HCT116 (cell line): ENCODE data around the gene DMBX1. TPM values are rescaled to one million over a fixed set of nuclear protein-coding genes. Genes with fewer than 3 reads are reported as not detected.

Source experiments
- ATAC-seq: fragments of 200-7000 bp; cut with Tn5 transposase; 2 replicates; pipeline ENCODE4 v1.9.1; 2020; ENCODE audit warnings: mild to moderate bottlenecking, moderate library complexity
- BruUV-seq: library from RNA; stranded (reverse); fragments of 400-500 nt; replicated peaks from 2 replicates; lab custom pipeline; 2021; lab: Mats Ljungman, UMichigan
- CTCF ChIA-PET: fragments of 300-600 bp; sonication (Branson Sonifier 250); formaldehyde crosslinking; loops from one replicate; lab custom pipeline; 2021; ENCODE audit warnings: antibody characterized with exemption; lab: Charles Lee
- POLR2A ChIA-PET: fragments of 300-600, 350-600 bp; sonication (Branson Sonifier 250); formaldehyde crosslinking; loops from one replicate; lab custom pipeline; 2021; ENCODE audit warnings: antibody characterized with exemption; lab: Charles Lee
- RAD21 ChIA-PET, 2 experiments: fragments of 300-600 bp; sonication (Branson Sonifier 250); formaldehyde crosslinking; loops; one replicate each; lab custom pipeline; 2023; ENCODE audit warnings: low total read pairs in 2 of 2; ENCODE audit not compliant: uncharacterized antibody in 2 of 2, unreplicated experiment in 2 of 2, low non-redundant PET in 1 of 2; lab: Charles Lee
- DNase-seq: peaks from one replicate; pipeline ENCODE4 v3.0.0-alpha.2; 2010; ENCODE audit warnings: low read depth, low spot score
- H2AFZ ChIP-seq: fragments of 200-600 bp; shearing (Covaris generic), sonication (generic); 2 replicates; pipeline ENCODE4 v1.6.1; 2017; ENCODE audit warnings: low read depth, mixed run types, mixed read lengths, antibody characterized with exemption, low read length; ENCODE audit not compliant: poor library complexity, severe bottlenecking
- H3K27ac ChIP-seq: 2 replicates; pipeline ENCODE4 v1.5.1; 2012; ENCODE audit warnings: low read depth, low read length
- H3K27me3 ChIP-seq: fragments of 200-600 bp; sonication (generic); 2 replicates; pipeline ENCODE4 v1.6.1; 2016; ENCODE audit warnings: mixed run types, low read length, mixed read lengths; ENCODE audit not compliant: insufficient read depth
- H3K36me3 ChIP-seq, 2 experiments: fragments of 200-500 bp in 1 of 2; fragments of 200-600 bp in 1 of 2; sonication (Bioruptor generic) in 1 of 2; sonication (generic) in 1 of 2; 2 replicates each; pipeline versions ENCODE4 v1.5.1 to v1.6.1; 2014 to 2016; ENCODE audit warnings: low read length in 2 of 2, inconsistent platforms in 1 of 2, mixed read lengths in 1 of 2, mixed run types in 1 of 2; ENCODE audit not compliant: insufficient read depth in 2 of 2, control insufficient read depth in 1 of 2
- H3K4me1 ChIP-seq, 2 experiments: fragments of 200-600 bp in 1 of 2; sonication (generic) in 1 of 2; 2 replicates each; pipeline versions ENCODE4 v1.5.1 to v1.6.1; 2012 to 2017; ENCODE audit warnings: low read length in 2 of 2, inconsistent platforms in 1 of 2, mild to moderate bottlenecking in 1 of 2, mixed read lengths in 1 of 2, mixed run types in 1 of 2, moderate library complexity in 1 of 2; ENCODE audit not compliant: insufficient read depth in 2 of 2, control insufficient read depth in 1 of 2
- H3K4me2 ChIP-seq: fragments of 200-600 bp; sonication (generic); 2 replicates; pipeline ENCODE4 v1.6.1; 2017; ENCODE audit warnings: mixed run types, low read length, mixed read lengths
- H3K4me3 ChIP-seq, 2 experiments: fragments of 200-600 bp in 1 of 2; sonication (generic) in 1 of 2; replicated peaks in 1 of 2; 2 replicates each; pipeline ENCODE4 v1.5.1; 2011 to 2016; ENCODE audit warnings: low read length in 2 of 2, control low read depth in 1 of 2, low read depth in 1 of 2, mild to moderate bottlenecking in 1 of 2, mixed read lengths in 1 of 2, mixed run types in 1 of 2
- H3K79me2 ChIP-seq: fragments of 200-600 bp; sonication (generic); 2 replicates; pipeline ENCODE4 v1.6.1; 2017; ENCODE audit warnings: mild to moderate bottlenecking, mixed run types, low read length, moderate library complexity, mixed read lengths; ENCODE audit not compliant: insufficient read depth
- H3K9ac ChIP-seq: fragments of 200-600 bp; sonication (generic); 2 replicates; pipeline ENCODE4 v1.6.1; 2016; ENCODE audit warnings: low read length, mixed read lengths
- H3K9me2 ChIP-seq: fragments of 200-600 bp; sonication (generic), shearing (Covaris generic); 2 replicates; pipeline ENCODE4 v1.6.1; 2017; ENCODE audit warnings: mixed run types, mild to moderate bottlenecking, moderate library complexity; ENCODE audit not compliant: insufficient read depth
- H3K9me3 ChIP-seq, 2 experiments: fragments of 200-500 bp in 1 of 2; fragments of 200-600 bp in 1 of 2; sonication (Bioruptor generic) in 1 of 2; sonication (generic) in 1 of 2; 2 replicates each; pipeline ENCODE4 v1.6.1; 2014 to 2017; ENCODE audit warnings: low read length in 2 of 2, mixed read lengths in 2 of 2, inconsistent platforms in 1 of 2, low read depth in 1 of 2, mild to moderate bottlenecking in 1 of 2, mixed run types in 1 of 2, moderate library complexity in 1 of 2; ENCODE audit not compliant: control insufficient read depth in 1 of 2, insufficient read depth in 1 of 2
- H4K20me1 ChIP-seq: fragments of 200-600 bp; sonication (generic), shearing (Covaris generic); 2 replicates; pipeline ENCODE4 v1.6.1; 2017; ENCODE audit warnings: mixed run types, mild to moderate bottlenecking, moderate library complexity; ENCODE audit not compliant: insufficient read depth
- CBX3 ChIP-seq: IDR thresholded peaks from 2 replicates; pipeline ENCODE4 v1.6.1; 2012; ENCODE audit warnings: low read depth
- CEBPB ChIP-seq: IDR thresholded peaks from 2 replicates; pipeline ENCODE4 v1.6.1; 2012; ENCODE audit warnings: low read depth
- EGR1 ChIP-seq: IDR thresholded peaks from 2 replicates; pipeline ENCODE4 v1.6.1; 2012; ENCODE audit warnings: low read depth
- FOSL1 ChIP-seq: IDR thresholded peaks from 2 replicates; pipeline ENCODE4 v1.6.1; 2012; ENCODE audit warnings: low read depth
- POLR2A ChIP-seq: IDR thresholded peaks from 2 replicates; pipeline ENCODE4 v1.7.0; 2011; ENCODE audit warnings: borderline replicate concordance; ENCODE audit not compliant: insufficient read depth, insufficient read length; ENCODE audit errors: extremely low read depth
- SIN3A ChIP-seq: IDR thresholded peaks from 2 replicates; pipeline ENCODE4 v1.6.1; 2012; ENCODE audit warnings: low read depth
- SP1 ChIP-seq: IDR thresholded peaks from 2 replicates; pipeline ENCODE4 v1.6.1; 2012; ENCODE audit warnings: low read depth
- SRF ChIP-seq: IDR thresholded peaks from 2 replicates; pipeline ENCODE4 v1.6.1; 2012; ENCODE audit warnings: low read depth
- intact Hi-C: fragments of 100-400 bp; cut with micrococcal nuclease; formaldehyde crosslinking; loops from 2 replicates; pipeline ENCODE4 v1.10.0; 2022
- total RNA-seq: library from RNA; stranded (reverse); gene quantifications from one replicate; pipeline ENCODE4 v1.2.1, GENCODE V29; 2021; ENCODE audit not compliant: unreplicated experiment
- TF ChIP-seq, protein P1 (sequence below): IDR thresholded peaks from 2 replicates; pipeline ENCODE4 v1.6.1; 2011; ENCODE audit warnings: mild to moderate bottlenecking, low read length, moderate library complexity; ENCODE audit not compliant: insufficient replicate concordance; ENCODE audit errors: extremely low read depth

Gene DMBX1
- total RNA-seq, 1 experiment from 2014 or later = 4.3 TPM

DNA sequence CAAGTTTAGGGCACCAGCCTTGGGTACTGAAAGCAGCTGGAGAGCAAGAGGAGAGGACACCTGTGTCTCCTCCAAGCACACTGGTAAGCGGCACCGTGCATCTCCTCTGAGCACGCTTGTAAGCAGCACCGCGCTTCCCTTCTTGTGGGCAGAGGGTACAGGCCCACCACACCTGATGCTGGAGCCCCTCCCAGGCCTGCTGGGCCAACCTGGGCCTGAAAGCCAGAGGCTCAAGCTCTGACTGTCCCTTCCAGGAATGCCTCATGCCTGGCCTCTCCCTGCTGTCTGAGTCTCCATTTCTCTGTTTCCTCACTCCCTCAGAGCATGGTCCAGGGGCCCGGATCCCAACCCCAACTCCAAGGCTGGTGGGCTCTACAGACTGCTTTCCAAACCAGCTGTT, 25.9 kb downstream of the DMBX1 start:
- ChIA-PET CTCF (no interaction called here), RAD21 (no interaction called here), POLR2A (no interaction called here)
- ATAC-seq (no peak), DNase-seq (no peak)
- no peak overlapping the region for H3K27ac ChIP-seq
- TF ChIP-seq SP1 (no peak), FOSL1 (no peak), POLR2A (no peak), CEBPB (no peak), SRF (no peak), SIN3A (no peak), EGR1 (no peak), CBX3 (no peak)
- TF ChIP-seq, protein P1, sequence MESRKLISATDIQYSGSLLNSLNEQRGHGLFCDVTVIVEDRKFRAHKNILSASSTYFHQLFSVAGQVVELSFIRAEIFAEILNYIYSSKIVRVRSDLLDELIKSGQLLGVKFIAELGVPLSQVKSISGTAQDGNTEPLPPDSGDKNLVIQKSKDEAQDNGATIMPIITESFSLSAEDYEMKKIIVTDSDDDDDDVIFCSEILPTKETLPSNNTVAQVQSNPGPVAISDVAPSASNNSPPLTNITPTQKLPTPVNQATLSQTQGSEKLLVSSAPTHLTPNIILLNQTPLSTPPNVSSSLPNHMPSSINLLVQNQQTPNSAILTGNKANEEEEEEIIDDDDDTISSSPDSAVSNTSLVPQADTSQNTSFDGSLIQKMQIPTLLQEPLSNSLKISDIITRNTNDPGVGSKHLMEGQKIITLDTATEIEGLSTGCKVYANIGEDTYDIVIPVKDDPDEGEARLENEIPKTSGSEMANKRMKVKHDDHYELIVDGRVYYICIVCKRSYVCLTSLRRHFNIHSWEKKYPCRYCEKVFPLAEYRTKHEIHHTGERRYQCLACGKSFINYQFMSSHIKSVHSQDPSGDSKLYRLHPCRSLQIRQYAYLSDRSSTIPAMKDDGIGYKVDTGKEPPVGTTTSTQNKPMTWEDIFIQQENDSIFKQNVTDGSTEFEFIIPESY = no peak
- H3K4me1 ChIP-seq = peaks cover 37 to 44% of the 10 kb centered on the region in 2 experiments
- H3K4me2 ChIP-seq = no peak overlapping the region
- intact Hi-C loops = no loop called here
- H3K4me3 ChIP-seq = no peak overlapping the region
- H3K9me3 ChIP-seq = no peaks in the 10 kb centered on the region
- BruUV-seq = no TSS peak
- no peaks in the 10 kb centered on the region for H4K20me1 ChIP-seq
- no peaks in the 10 kb centered on the region for H3K79me2 ChIP-seq
- no peaks in the 10 kb centered on the region for H3K36me3 ChIP-seq
- H3K27me3 ChIP-seq = no peaks in the 10 kb centered on the region
- H2AFZ ChIP-seq = no peak overlapping the region
- H3K9me2 ChIP-seq = no peaks in the 10 kb centered on the region
- no peak overlapping the region for H3K9ac ChIP-seq
